ENCODE results near the gene KCNK1.

The KCNK1 gene

GRCh38 chr1:233707880-233708815, 94.2 kb downstream of the KCNK1 start:
- no peak for DNase-seq

GRCh38 chr1:233710031-233710430, 96.1 kb downstream of the KCNK1 start:
- DNase-seq: no peak

GRCh38 chr1:233710507-233710906, 96.6 kb downstream of the KCNK1 start:
- no peak for DNase-seq

GRCh38 chr1:233714631-233715217, 100.8 kb downstream of the KCNK1 start:
- no peak for DNase-seq

GRCh38 chr1:233718057-233718456, 104.2 kb downstream of the KCNK1 start:
- no peak for DNase-seq

- DNase-seq: no peak
These were observed 105.9 kb downstream of the KCNK1 start for GRCh38 chr1:233719655-233720341.

- DNase-seq: no peak
These were observed 107.2 kb downstream of the KCNK1 start for GRCh38 chr1:233721004-233721595.

Measured in Kasumi-1 (cell line).